ENCODE measurements around the gene PDIK1L.

GRCh38 chr1:26154750-26155149, 43.1 kb downstream of the PDIK1L start:
- TF ChIP-seq JUN (IDR thresholded peaks at IDR 0.05; ENCODE audit: borderline replicate concordance, insufficient read depth, insufficient read length, low read depth) (no peak), POLR2AphosphoS5 (IDR thresholded peaks at IDR 0.05; ENCODE audit: insufficient read depth, low read depth, low read length) (no peak), CTCF (IDR thresholded peaks at IDR 0.05; ENCODE audit: extremely low read depth in 1 of 2, insufficient read depth in 1 of 2, low read depth in 1 of 2, low read length in 2 of 2) (no peak), POLR2A (IDR thresholded peaks at IDR 0.05; ENCODE audit: low read depth, low read length) (no peak), EZH2 (IDR thresholded peaks at IDR 0.05; ENCODE audit: borderline replicate concordance, low read depth, low read length, severe bottlenecking) (no peak), FOS (IDR thresholded peaks at IDR 0.05; ENCODE audit: borderline replicate concordance, insufficient read depth, low read length) (no peak), MYC (IDR thresholded peaks at IDR 0.05; ENCODE audit: low read depth, low read length) (no peak)
